Activated CD4-positive, alpha-beta T cell treated with anti-CD3 and anti-CD28 coated beads, Interleukin-2, amount 50 U/mL, for 4 hours (primary cell): ENCODE results near the gene TRIML1.
"Not testable (repeated sequence)": the region's sequence is repeated elsewhere in the genome, so short reads cannot be mapped to it uniquely, and the experiment has no call there.

Source experiments
- DNase-seq, 2 experiments: peaks; one replicate each; pipeline ENCODE4 v3.0.0-alpha.2; 2020

TRIML1 gene

DNA sequence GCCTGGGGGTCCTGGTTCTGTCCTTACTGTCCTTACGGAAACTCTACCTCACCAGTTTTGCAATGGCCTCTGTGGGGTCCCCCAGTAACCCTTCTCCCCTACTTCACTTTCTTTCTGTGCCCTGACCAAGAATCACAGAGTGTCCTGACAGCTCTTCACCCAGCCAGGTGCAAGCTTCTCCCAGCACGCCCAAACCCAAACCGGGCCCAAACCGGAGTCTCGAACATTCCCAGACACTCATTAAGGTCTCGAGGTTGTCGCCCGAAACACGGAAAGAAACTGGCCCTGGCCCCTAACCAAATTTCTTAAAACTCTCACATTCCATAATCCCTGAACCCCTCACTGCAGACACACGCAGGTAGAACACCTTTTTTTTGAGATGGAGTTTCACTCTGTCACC is 19.1 kb downstream of the TRIML1 start:
- DNase-seq = no peak

DNA sequence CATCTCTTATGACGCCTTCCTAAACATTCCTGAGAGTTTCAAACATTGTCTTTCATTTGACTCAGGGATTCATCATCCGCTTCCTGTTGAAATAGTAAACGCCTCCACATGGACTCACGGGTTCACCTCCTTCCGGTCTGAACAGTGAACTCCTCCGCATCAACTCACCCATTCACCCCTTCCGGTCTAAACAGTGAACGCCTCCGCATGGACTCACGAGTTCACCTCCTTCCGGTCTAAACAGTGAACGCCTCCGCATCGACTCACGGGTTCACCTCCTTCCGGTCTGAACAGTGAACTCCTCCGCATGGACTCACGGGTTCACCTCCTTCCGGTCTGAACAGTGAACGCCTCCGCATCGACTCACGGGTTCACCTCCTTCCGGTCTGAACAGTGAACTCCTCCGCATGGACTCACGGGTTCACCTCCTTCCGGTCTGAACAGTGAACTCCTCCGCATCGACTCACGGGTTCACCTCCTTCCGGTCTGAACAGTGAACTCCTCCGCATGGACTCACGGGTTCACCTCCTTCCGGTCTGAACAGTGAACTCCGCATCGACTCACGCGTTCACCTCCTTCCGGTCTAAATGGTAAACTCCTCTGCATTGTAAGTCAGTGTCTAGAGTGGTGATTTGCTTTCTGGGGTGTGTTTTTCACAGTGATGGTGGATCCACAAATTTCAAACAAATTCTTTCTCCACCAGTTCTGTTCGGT is 20.4 kb downstream of the TRIML1 start:
- not testable (repeated sequence) for DNase-seq

DNA sequence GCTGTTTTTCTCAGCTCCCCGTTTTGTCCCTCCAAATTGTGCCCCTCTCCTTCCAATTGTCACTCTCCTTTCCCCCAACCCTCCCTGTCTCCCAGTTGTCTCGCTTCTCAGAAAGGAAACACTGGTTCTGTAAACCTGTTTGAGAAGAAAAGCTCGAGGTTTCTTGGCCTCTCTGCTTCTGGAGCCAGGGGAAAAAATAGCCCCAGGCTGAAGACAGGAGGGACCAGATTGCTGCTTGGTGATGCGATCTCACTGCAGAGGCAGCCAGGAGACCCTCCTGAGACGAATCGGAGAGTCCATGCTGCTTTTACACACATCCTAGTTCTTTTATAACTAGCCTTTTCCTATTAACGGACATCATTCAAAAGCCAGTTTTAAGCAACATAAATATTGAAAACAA is 21.2 kb downstream of the TRIML1 start:
- DNase-seq = no peak

DNA sequence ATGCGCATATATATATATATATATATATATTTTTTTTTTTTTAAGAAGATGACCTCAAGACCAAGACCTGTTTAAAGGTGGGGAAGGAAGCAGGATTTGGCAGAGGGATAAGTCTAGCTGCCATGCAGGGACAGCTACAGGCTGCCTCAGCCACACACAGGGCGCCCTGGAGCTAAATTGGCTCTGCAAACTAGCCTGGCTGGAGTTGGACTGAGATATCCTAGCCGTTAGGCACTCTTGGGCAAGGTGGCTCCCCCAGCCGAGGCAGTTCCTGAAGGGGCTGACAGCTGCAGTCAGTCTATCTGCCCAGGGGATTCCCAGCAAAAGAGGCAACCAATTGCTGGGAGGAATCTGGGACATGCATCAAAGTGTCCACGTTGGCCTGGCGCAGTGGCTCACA is 21.9 kb downstream of the TRIML1 start:
- DNase-seq = no peak

DNA sequence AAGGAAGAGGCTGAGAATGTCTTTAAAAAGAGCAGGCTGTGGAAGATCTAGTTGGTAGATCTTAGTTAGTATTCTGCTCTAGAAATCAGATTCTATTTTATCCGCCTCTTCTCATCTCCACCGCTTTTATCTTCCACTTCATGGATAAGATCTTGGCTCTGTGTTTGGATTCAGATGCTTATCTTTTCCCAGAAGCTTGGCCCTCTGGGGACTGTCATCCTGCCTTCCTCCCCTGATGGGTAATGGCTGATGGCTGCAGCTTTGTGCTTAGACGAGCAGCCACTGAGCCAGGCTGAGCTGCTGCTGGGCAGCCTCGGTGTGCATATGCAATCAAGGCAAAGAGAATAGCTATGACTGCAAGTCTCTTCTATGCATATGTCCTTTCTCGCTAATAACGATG is 23.5 kb downstream of the TRIML1 start:
- no peak for DNase-seq

DNA sequence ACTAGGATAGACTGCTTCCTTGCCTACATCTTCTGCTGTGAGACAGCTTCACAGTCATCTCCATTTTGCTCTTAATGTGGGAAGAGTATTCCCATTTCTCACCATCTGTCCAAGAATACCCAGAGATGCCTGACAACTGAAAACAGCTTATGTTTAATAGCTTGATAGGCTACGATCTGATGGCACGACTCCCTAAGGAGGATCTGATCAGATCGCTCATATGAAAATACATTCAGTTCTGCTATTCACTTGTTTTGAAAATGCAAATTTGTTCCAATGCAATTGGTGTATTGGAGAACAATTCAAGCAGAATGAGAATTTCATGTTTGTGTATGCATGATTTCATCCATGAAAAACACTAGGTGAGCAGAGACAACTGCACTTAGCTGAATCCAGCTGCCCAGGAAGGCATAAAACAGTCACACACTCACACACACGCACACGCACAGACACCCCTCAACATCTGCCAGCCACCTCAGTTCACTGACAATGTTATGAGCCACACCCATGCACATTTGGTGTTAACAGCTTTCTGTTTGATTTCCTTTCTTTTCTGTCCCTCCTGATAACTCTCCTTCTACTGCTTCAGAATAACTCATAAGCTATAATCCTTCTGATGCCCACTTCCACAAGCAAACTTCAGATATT is 29.6 kb downstream of the TRIML1 start:
- DNase-seq = no peak

DNA sequence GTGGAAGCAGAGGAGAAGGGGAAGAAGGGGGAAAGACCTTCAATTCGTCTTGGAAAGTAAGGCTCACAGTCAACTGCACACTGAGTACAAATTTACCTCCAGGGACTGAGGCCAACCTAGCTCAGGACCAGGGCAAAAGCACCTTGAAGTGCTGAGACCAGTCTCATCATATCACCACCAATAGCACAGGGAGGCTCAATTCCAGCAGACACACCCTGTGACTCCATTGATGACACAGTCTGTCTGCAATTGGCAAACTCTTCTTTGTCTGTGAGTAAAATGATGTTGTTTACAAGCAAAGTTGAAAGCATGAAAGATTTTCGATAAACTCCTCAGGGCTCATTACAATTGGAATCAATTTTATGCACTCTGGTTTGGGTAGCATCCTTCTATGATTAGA is 32.3 kb downstream of the TRIML1 start:
- no peak for DNase-seq

DNA sequence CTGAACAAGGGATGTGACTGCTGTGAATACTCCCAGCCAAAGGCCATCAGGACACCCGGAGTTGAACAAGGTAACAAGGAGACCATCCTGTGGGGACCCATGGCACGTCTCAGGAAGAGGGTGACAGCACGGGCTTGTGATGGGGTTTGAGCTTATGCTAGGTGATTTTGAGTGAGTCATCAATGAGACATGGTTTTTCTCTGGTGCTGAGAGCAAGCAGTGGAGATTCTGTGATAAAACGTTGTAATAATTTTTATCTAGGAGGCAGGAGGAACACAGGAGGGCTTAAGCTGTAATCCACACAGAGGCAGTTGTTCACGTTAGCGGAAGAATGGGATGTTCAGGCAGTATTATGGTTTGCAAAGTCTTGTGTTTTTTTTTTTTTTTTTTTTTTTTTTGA is 36.0 kb downstream of the TRIML1 start:
- DNase-seq = no peak

DNA sequence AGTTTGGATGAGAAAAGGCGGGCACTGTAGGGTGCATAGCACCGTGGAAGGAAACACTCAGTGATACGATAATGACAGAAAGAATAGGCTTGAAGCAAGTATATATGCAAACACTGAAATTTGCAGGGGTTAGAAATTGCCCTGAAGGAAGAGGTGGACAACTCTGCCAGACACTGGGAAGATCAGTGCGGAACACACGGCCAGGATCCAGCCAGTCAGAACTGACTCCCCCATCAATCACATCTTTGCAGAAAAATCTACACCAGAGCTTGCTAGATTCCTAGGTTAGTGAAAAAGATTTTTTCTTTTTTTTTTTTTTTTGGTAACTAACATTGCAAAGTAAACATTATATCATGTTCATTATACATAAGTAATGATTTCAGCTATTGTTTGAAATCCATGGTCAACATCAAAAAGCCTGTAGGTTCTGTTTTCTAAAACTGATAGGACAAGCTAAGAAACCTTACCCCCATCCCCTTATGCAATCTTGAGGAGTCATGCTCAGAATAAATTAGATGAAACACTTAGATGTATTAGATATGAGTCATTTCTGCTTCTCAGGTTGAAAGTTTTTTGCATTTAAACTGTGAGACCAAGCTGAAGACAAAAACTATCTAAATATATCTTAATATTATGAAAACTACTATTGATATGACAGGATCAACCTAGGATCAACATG is 38.9 kb downstream of the TRIML1 start:
- no peak for DNase-seq

DNA sequence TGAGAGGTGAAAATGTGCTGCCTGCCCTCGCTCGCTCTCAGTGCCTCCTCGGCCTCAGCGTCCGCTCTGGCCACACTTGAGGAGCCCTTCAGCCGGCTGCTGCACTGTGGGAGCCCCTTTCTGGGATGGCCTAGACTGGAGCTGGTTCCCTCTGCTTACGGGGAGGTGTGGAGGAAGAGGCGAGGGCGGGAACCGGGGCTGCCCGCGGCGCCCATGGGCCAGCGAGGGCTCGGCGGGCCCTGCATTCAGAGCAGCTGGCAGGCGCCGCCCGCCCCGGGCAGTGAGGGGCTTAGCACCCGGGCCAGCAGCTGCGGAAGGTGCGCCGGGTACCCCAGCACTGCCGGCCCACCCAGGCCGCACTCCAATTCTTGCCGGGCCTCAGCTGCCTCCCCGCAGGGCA is 39.6 kb downstream of the TRIML1 start:
- DNase-seq = no peak

DNA sequence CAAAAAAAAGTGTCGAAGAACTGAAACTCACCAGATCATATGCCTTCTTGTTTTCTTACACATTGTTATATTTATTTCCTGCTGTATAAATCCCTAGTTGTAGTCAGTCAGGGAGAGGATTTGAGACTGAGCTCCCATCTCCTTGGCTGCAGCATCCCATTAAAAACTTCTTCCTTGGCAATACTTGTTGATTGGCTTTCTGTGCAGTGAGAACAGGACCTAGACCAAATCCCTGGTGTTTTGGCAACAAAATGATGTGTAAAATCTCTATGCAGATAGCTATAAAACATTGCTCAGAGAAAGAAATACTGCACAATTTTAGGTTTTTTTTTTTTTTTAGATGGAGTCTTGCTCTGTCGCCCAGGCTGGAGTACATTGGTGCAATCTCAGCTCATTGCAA is 47.9 kb downstream of the TRIML1 start:
- DNase-seq = no peak

DNA sequence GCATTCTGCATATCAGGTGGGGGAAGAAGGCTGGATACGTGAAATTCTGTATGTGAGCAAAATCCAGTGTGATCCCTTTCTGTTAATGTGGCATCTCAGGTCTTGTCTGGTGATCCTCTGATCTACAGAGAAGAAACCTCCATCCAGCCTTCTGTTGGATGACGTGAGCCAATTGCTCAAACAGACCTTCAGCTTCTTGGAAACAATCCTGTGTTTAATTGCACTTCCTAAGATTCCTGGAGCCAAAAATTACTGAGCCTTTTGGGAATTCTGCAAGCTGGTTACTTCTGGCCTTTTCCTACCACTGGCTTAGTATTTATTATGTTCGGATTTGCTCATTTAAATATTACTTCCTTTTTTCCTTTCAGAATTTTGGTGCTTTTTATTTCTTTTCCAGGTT is 51.2 kb downstream of the TRIML1 start:
- DNase-seq = no peak

DNA sequence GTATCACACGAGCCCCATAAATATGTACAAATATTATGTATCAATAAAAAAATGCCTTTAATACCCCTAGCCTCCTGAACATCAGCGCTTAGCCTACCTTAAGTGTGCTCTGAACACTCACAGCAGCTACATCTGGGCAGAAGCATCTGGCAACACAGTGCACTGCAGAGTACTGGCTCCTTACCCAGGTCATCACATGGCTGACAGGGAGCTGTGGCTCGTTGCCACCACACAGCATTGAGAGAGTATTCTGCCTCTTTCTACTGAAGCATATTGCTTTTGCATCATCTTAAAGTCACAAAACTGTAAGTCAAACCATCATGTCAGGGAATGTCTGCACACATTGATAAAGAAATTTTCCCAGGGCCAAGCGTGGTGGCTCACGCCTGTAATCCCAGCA is 55.2 kb downstream of the TRIML1 start:
- no peak for DNase-seq

DNA sequence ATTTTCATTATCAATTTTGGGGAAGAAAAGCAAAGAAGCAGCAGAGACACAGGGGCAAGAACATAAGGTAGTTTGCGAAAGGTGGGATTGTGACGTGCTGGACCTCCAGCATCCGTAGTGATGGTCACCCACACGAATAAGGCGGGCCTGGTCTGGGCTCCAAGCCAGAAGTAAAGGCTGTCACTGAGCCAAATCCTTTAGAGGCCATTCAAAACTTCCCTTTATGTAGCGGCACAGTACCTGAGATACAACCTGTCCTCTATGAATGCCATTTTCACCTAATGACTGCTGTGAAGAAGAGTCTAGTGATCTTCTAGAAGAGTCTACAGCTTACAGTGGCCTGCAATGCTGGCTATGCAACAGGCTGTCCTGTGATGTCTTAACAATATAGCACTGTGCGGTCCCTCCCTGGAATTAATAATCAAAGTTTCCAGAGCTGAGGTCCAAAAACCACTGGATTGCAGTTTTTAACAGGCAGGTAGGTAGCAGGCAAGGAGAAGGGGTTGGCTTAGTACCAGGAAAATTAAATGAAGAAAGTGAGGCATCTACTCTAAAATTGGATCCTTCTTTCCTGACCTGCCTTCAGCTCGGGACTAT is 56.2 kb downstream of the TRIML1 start:
- no peak for DNase-seq

DNA sequence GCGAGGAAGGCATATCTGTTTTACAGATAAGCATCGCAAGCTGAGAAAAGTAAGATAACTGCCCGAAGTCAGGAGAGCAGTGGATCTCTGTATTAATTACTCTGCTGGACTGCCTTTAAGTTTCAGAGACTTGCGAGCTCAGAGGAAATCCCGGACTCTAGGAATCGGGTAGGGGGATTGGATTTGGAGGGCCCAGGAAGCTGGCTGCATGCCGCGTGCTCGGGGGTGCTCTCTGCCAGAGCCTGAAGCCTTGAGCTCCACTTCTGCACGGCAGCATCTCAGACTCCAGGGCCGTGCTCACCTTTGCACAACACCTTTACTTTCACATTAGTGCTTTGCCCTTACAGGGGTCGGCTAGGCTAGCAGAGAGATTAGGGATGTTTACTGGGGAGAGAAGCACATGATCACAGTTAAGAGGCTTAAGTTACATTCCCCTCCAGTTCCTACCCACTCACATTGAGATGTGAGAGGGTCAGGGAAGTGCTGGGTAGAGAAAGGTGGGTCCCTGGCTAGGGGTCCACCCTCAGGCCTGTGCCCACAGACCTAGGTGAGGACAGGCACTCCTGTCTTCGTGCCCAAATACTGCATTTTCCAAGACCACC is 57.0 kb downstream of the TRIML1 start:
- no peak for DNase-seq
